A549 (cell line): Measurements from ENCODE around the gene COPS9. TPM values are rescaled to one million over a fixed set of nuclear protein-coding genes. Genes with fewer than 3 reads are reported as not detected.

Experiments used
- ATAC-seq, 2 experiments: fragments of 200-7000 bp in 1 of 2; fragments of >200 bp in 1 of 2; cut with Nextera tagmentation in 1 of 2; cut with Tn5 transposase in 1 of 2; 3 replicates each; pipeline versions ENCODE4 v1.8.0 to v1.9.1; 2018 to 2020; ENCODE audit warnings: mild to moderate bottlenecking in 1 of 2, moderate library complexity in 1 of 2
- CTCF ChIA-PET: fragments of 300-600 bp; sonication (Branson Sonifier 250); formaldehyde crosslinking; extraction: SDS; loops from one replicate; lab custom pipeline; 2021; ENCODE audit warnings: antibody characterized with exemption, inconsistent platforms; lab: Yijun Ruan, JAX
- POLR2A ChIA-PET: fragments of 350-600 bp; formaldehyde crosslinking; extraction: SDS; loops from one replicate; lab custom pipeline; 2021; ENCODE audit warnings: antibody characterized with exemption, inconsistent platforms; lab: Yijun Ruan, JAX
- DNase-seq, 2 experiments: peaks; one replicate each; pipeline versions ENCODE4 v3.0.0 to v3.0.0-alpha.2; 2011 to 2016; ENCODE audit warnings: low read depth in 1 of 2, low spot score in 1 of 2
- FAIRE-seq: peaks from 2 replicates; lab custom pipeline; 2011; peaks lifted over from hg19 to GRCh38; lab: Jason Lieb, UNC
- H3K27ac ChIP-seq, 2 experiments: fragments of >200 bp; sonication (Bioruptor Twin); formaldehyde crosslinking; 3 replicates each; pipeline ENCODE4 v1.5.1; 2016 to 2017
- H3K4me1 ChIP-seq: fragments of >200 bp; sonication (Bioruptor Twin); formaldehyde crosslinking; 3 replicates; pipeline ENCODE4 v1.6.1; 2016
- H3K4me2 ChIP-seq: fragments of >200 bp; sonication (Bioruptor Twin); formaldehyde crosslinking; 3 replicates; pipeline ENCODE4 v1.6.1; 2016
- H3K4me3 ChIP-seq: fragments of >200 bp; sonication (Bioruptor Twin); formaldehyde crosslinking; 3 replicates; pipeline ENCODE4 v1.5.1; 2016
- H3K9me3 ChIP-seq: fragments of >200 bp; sonication (Bioruptor Twin); formaldehyde crosslinking; 3 replicates; pipeline ENCODE4 v1.6.1; 2016
- CBX8 ChIP-seq: fragments of 200-600 bp; sonication (generic); IDR thresholded peaks from 2 replicates; pipeline ENCODE4 v1.6.1; 2016
- CHD2 ChIP-seq: fragments of 150-350 bp; IDR thresholded peaks from 2 replicates; pipeline ENCODE4 v1.6.1; 2014; ENCODE audit warnings: low read length; ENCODE audit not compliant: partially characterized antibody
- FOSB ChIP-seq: fragments of 250-450 bp; sonication (Bioruptor Pico); IDR thresholded peaks from 2 replicates; pipeline ENCODE4 v1.5.0; 2020; ENCODE audit warnings: mild to moderate bottlenecking, moderate library complexity
- FOSL2 ChIP-seq, 2 experiments: fragments of 450-650 bp in 1 of 2; fragments of >200 bp in 1 of 2; sonication (Bioruptor Twin) in 1 of 2; formaldehyde crosslinking; IDR thresholded peaks; 2 replicates each; pipeline versions ENCODE4 v1.5.0 to v1.6.1; 2016 to 2020; ENCODE audit warnings: mild to moderate bottlenecking in 1 of 2, moderate library complexity in 1 of 2
- FOXS1 ChIP-seq: fragments of 250-450 bp; sonication (Bioruptor Pico); IDR thresholded peaks from 2 replicates; pipeline ENCODE4 v1.5.0; 2020; ENCODE audit warnings: mild to moderate bottlenecking, moderate library complexity
- GATA3 ChIP-seq: IDR thresholded peaks from 2 replicates; pipeline ENCODE4 v1.6.1; 2012; ENCODE audit warnings: borderline replicate concordance
- HOXA7 ChIP-seq: fragments of 250-450 bp; sonication (Bioruptor Pico); IDR thresholded peaks from 2 replicates; pipeline ENCODE4 v1.5.0; 2020; ENCODE audit warnings: mild to moderate bottlenecking, moderate library complexity
- HOXB13 ChIP-seq: fragments of 250-450 bp; sonication (Bioruptor Pico); IDR thresholded peaks from 2 replicates; pipeline ENCODE4 v1.5.0; 2020; ENCODE audit warnings: low read depth, mild to moderate bottlenecking, moderate library complexity
- JUNB ChIP-seq: fragments of >200 bp; sonication (Bioruptor Twin); formaldehyde crosslinking; IDR thresholded peaks from 2 replicates; pipeline ENCODE4 v1.6.1; 2016
- KDM1A ChIP-seq: fragments of 200-600 bp; sonication (generic); IDR thresholded peaks from 2 replicates; pipeline ENCODE4 v1.6.1; 2016; ENCODE audit warnings: low read depth, mild to moderate bottlenecking
- MAFK ChIP-seq: fragments of 450-650 bp; IDR thresholded peaks from 2 replicates; pipeline ENCODE4 v1.6.1; 2014; ENCODE audit not compliant: partially characterized antibody
- MYC ChIP-seq: IDR thresholded peaks from 2 replicates; pipeline ENCODE4 v1.6.1; 2012; ENCODE audit warnings: mild to moderate bottlenecking, inconsistent platforms, low read length, improper control_type of control experiment, borderline replicate concordance
- NFE2L2 ChIP-seq: fragments of 150-350 bp; conservative IDR thresholded peaks from 2 replicates; pipeline ENCODE4 v1.6.1; 2014; ENCODE audit warnings: low read length
- NR3C1 ChIP-seq: fragments of >200 bp; sonication (Bioruptor Twin); formaldehyde crosslinking; IDR thresholded peaks from 3 replicates; pipeline ENCODE4 v1.6.1; 2017
- RAD21 ChIP-seq, 2 experiments: fragments of >200 bp in 1 of 2; sonication (Bioruptor Twin) in 1 of 2; formaldehyde crosslinking in 1 of 2; IDR thresholded peaks in 1 of 2; conservative IDR thresholded peaks in 1 of 2; 2 replicates in 1 of 2; 3 replicates in 1 of 2; pipeline ENCODE4 v1.6.1; 2012 to 2018; ENCODE audit warnings: inconsistent platforms in 1 of 2
- SMC3 ChIP-seq: fragments of >200 bp; sonication (Bioruptor Twin); formaldehyde crosslinking; IDR thresholded peaks from 3 replicates; pipeline ENCODE4 v1.6.1; 2018; ENCODE audit warnings: inconsistent platforms
- TFCP2L1 ChIP-seq: fragments of 250-450 bp; sonication (Bioruptor Pico); IDR thresholded peaks from 2 replicates; pipeline ENCODE4 v1.5.0; 2021; ENCODE audit warnings: mild to moderate bottlenecking
- TP53 ChIP-seq: fragments of 250-450 bp; sonication (Bioruptor Pico); IDR thresholded peaks from 2 replicates; pipeline ENCODE4 v1.5.0; 2021; ENCODE audit warnings: mild to moderate bottlenecking, moderate library complexity
- ZFP36 ChIP-seq: fragments of 450-650 bp; IDR thresholded peaks from 2 replicates; pipeline ENCODE4 v1.6.1; 2014; ENCODE audit warnings: borderline replicate concordance; ENCODE audit not compliant: partially characterized antibody
- WGBS: methylation state at CpG from one replicate; pipeline ENCODE4 v1.1.6; 2017; ENCODE audit errors: missing lambda C conversion rate; 5-methylcytosine and 5-hydroxymethylcytosine counted together
- polyA plus RNA-seq, 4 experiments: library from polyadenylated mRNA; depleted of rRNA in 3 of 4; stranded (reverse); fragments of >200 nt; fragmentation: RNase III in 1 of 4; extraction: RNeasy Plus Mini Kit Qiagen cat#74134 plus additional on column Dnase treatment in 1 of 4; gene quantifications; 2 replicates in 3 of 4; 3 replicates in 1 of 4; pipeline ENCODE4 v1.2.3, GENCODE V29; 2011 to 2017
- TF ChIP-seq, protein P1 (sequence below): fragments of >200 bp; sonication (Bioruptor Twin); formaldehyde crosslinking; IDR thresholded peaks from 3 replicates; pipeline ENCODE4 v1.5.1; 2016
- TF ChIP-seq, protein P2 (sequence below): IDR thresholded peaks from 2 replicates; pipeline ENCODE4 v1.6.1; 2012; ENCODE audit warnings: low read depth, borderline replicate concordance
- TF ChIP-seq, protein P3 (sequence below): fragments of 250-450 bp; sonication (Bioruptor Pico); IDR thresholded peaks from 2 replicates; pipeline ENCODE4 v1.5.0; 2021; ENCODE audit warnings: mild to moderate bottlenecking, moderate library complexity, borderline replicate concordance
- TF ChIP-seq, protein P4 (sequence below): IDR thresholded peaks from 2 replicates; pipeline ENCODE4 v1.6.1; 2012

Gene COPS9
- polyA plus RNA-seq, 2 of the 4 experiments (the other 2 are of a cell fraction), result 321 to 356 TPM

DNA sequence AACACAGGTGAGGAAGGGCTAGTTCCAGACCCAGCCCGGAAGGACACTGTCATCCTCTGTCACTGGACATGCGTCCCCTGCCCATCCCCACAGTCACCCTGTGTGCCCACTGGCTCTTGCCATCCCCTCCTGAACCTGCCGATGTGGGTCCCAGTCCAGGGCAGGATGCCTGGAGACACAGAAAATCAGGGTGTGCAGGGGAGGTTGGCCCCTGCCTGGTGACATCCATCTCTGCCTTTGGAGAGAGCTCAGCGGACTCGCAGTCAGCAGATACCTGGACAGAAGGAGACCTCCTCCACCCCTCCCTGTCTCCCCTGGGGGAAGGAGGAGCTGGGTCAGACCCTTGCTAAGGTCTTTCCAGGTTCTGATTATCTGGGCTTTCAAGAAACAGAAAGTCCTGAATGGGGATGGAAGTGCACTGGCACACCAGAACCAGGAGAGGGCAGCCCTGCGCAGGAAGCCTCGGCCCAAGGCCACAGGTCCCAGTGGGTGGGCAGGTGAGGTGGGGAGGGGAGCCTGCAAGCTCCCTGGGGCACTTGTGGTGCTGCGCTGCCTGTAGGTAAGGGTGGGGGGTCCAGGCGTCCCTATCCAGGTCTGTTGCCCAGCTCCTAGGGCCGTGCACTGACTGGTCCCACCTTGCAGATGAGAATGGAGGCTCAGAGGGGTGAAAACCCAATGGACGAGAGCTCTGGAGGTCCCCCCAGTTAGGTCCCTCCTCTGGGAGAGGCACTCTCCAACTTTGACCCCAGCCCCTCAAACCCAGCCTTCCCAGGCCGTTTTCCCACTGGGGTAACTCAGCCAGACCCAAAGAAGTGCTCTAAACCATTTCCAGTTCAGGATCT is 14.1 kb upstream of the COPS9 start:
- ATAC-seq (peak; percentile 65 to 86), DNase-seq (peak; percentile 47 to 71), FAIRE-seq (no peak)
- 8% methylated on average over 10 of the region's 12 CpGs for WGBS
- H3K4me1 ChIP-seq, result no peaks in the 10 kb centered on the region
- TF ChIP-seq, protein P1, sequence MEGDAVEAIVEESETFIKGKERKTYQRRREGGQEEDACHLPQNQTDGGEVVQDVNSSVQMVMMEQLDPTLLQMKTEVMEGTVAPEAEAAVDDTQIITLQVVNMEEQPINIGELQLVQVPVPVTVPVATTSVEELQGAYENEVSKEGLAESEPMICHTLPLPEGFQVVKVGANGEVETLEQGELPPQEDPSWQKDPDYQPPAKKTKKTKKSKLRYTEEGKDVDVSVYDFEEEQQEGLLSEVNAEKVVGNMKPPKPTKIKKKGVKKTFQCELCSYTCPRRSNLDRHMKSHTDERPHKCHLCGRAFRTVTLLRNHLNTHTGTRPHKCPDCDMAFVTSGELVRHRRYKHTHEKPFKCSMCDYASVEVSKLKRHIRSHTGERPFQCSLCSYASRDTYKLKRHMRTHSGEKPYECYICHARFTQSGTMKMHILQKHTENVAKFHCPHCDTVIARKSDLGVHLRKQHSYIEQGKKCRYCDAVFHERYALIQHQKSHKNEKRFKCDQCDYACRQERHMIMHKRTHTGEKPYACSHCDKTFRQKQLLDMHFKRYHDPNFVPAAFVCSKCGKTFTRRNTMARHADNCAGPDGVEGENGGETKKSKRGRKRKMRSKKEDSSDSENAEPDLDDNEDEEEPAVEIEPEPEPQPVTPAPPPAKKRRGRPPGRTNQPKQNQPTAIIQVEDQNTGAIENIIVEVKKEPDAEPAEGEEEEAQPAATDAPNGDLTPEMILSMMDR, result peak; percentile 69
- TF ChIP-seq TP53 (no peak), NFE2L2 (no peak), MAFK (no peak), FOSL2 (IDR thresholded peaks at IDR 0.05) (no peak), FOSL2 (CRISPR knock-in tag; IDR thresholded peaks at IDR 0.05) (no peak), CBX8 (no peak), HOXB13 (CRISPR knock-in tag) (no peak), SMC3 (peak; percentile 71), CHD2 (no peak), TFCP2L1 (CRISPR knock-in tag) (no peak), RAD21 (conservative IDR thresholded peaks at IDR 0.05 in 1 of 2, IDR thresholded peaks at IDR 0.05 in 1 of 2) (peak; percentile 73 to 75), HOXA7 (no peak), MYC (no peak), FOXS1 (CRISPR knock-in tag) (no peak), GATA3 (no peak)
- TF ChIP-seq, all 56 proteins: peak for 3
- H3K9me3 ChIP-seq, result peaks cover 13% of the 10 kb centered on the region
- CTCF ChIA-PET, result interaction anchor here (0.6 to 8.9 kb wide), 35 partner anchors 9 to 1780 kb away, joined by 3 to 70 read pairs (median 3); partner anchors contain the start of gene OTOS
- H3K27ac ChIP-seq, result no peak overlapping the region
- POLR2A ChIA-PET, result no interaction called here
- no peak overlapping the region for H3K4me3 ChIP-seq
- no peak overlapping the region; the same call in 2 of the 3 replicates for H3K4me2 ChIP-seq

DNA sequence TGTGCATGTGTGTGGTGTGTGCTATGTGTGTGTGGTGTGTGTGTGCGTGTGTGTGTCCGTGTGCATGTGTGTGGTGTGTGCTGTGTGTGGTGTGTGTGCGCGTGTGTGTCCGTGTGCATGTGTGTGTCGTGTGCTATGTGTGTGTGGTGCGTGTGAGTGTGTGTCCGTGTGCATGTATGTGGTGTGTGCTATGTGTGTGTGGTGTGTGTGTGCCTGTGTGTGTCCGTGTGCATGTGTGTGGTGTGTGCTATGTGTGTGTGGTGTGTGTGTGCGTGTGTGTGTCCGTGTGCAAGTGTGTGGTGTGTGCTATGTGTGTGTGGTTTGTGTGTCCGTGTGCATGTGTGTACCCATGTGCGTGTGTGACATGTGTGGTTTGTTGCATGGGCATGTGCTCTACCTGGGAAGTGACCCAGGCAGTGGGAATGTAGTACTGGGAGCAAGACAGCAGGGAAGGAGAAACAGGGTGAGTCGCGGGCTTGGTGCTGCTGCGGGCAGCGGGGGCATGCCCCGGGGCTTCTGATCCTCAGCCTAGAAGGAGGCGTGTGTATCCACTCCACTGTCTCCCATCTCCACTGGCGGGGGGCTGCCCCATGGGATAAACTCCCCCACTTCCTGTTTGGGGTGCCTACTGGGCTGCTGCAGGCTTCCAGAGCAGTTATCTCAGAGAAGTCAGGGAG is 11.9 kb upstream of the COPS9 start:
- H3K9me3 ChIP-seq, result peaks cover 8% of the 10 kb centered on the region
- H3K27ac ChIP-seq, result no peak overlapping the region
- DNase-seq (no peak), ATAC-seq (no peak), FAIRE-seq (no peak)
- H3K4me3 ChIP-seq, result no peak overlapping the region
- POLR2A ChIA-PET, result no interaction called here
- TF ChIP-seq, protein P2, sequence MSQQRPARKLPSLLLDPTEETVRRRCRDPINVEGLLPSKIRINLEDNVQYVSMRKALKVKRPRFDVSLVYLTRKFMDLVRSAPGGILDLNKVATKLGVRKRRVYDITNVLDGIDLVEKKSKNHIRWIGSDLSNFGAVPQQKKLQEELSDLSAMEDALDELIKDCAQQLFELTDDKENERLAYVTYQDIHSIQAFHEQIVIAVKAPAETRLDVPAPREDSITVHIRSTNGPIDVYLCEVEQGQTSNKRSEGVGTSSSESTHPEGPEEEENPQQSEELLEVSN, result no peak
- TF ChIP-seq FOSB (CRISPR knock-in tag) (no peak), TP53 (no peak), RAD21 (conservative IDR thresholded peaks at IDR 0.05 in 1 of 2, IDR thresholded peaks at IDR 0.05 in 1 of 2) (no peak), FOSL2 (IDR thresholded peaks at IDR 0.05) (no peak), FOSL2 (CRISPR knock-in tag; IDR thresholded peaks at IDR 0.05) (no peak), NR3C1 (no peak), HOXB13 (CRISPR knock-in tag) (no peak), NFE2L2 (no peak), JUNB (no peak), ZFP36 (no peak), FOXS1 (CRISPR knock-in tag) (no peak), KDM1A (no peak)
- TF ChIP-seq, protein P3, sequence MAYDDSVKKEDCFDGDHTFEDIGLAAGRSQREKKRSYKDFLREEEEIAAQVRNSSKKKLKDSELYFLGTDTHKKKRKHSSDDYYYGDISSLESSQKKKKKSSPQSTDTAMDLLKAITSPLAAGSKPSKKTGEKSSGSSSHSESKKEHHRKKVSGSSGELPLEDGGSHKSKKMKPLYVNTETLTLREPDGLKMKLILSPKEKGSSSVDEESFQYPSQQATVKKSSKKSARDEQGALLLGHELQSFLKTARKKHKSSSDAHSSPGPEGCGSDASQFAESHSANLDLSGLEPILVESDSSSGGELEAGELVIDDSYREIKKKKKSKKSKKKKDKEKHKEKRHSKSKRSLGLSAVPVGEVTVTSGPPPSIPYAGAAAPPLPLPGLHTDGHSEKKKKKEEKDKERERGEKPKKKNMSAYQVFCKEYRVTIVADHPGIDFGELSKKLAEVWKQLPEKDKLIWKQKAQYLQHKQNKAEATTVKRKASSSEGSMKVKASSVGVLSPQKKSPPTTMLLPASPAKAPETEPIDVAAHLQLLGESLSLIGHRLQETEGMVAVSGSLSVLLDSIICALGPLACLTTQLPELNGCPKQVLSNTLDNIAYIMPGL, result no peak
- TF ChIP-seq, protein P4, sequence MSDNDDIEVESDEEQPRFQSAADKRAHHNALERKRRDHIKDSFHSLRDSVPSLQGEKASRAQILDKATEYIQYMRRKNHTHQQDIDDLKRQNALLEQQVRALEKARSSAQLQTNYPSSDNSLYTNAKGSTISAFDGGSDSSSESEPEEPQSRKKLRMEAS, result no peak
- H3K4me2 ChIP-seq, result no peak overlapping the region
- 60% methylated on average over 18 of the region's 20 CpGs for WGBS
- 0 out of 3 replicates have a peak, but pooled peaks cover 3% of the 10 kb centered on the region for H3K4me1 ChIP-seq
- CTCF ChIA-PET, result interaction anchor here (1.1 to 8.9 kb wide), 3 partner anchors 7 to 291 kb away, joined by 4 to 70 read pairs (median 7); partner anchors contain the start of gene OTOS
